Caco-2 (cell line): ENCODE data around the gene LRRC7. TPM values are rescaled to one million over a fixed set of nuclear protein-coding genes. Genes with fewer than 3 reads are reported as not detected.

Experiments used
- BruUV-seq: library from RNA; stranded (reverse); fragments of 400-500 nt; replicated peaks from 2 replicates; lab custom pipeline; 2021; lab: Mats Ljungman, UMichigan
- CTCF ChIA-PET: fragments of 300-600 bp; sonication (Branson Sonifier 250); formaldehyde crosslinking; loops from one replicate; lab custom pipeline; 2022; ENCODE audit warnings: antibody characterized with exemption; lab: Charles Lee
- POLR2A ChIA-PET: fragments of 300-600 bp; sonication (Branson Sonifier 250); formaldehyde crosslinking; loops from one replicate; lab custom pipeline; 2022; ENCODE audit warnings: antibody characterized with exemption; lab: Charles Lee
- DNase-seq, 2 experiments: peaks; one replicate each; pipeline versions ENCODE4 v3.0.0 to v3.0.0-alpha.2; 2020 to 2022
- H3K27me3 ChIP-seq: replicated peaks from 2 replicates; pipeline ENCODE4 v1.6.0; 2011; ENCODE audit warnings: low read length; ENCODE audit not compliant: control insufficient read depth, insufficient read depth
- H3K36me3 ChIP-seq: 2 replicates; pipeline ENCODE4 v1.5.1; 2011; ENCODE audit warnings: low read length; ENCODE audit not compliant: control insufficient read depth, insufficient read depth
- H3K4me1 ChIP-seq: fragments of 250-450 bp; sonication (Bioruptor Pico); 2 replicates; pipeline ENCODE4 v1.5.1; 2020; ENCODE audit warnings: mild to moderate bottlenecking
- H3K4me3 ChIP-seq: 2 replicates; pipeline ENCODE4 v1.5.1; 2011; ENCODE audit warnings: low read depth, mild to moderate bottlenecking, control low read depth, low read length
- H3K9me3 ChIP-seq: fragments of 250-450 bp; sonication (Bioruptor Pico); 2 replicates; pipeline ENCODE4 v1.5.1; 2020; ENCODE audit warnings: mild to moderate bottlenecking, moderate library complexity
- H3K27ac Mint-ChIP-seq: one replicate; pipeline ENCODE4 v1.8.0; 2022; ENCODE audit warnings: mixed read lengths; ENCODE audit not compliant: unreplicated experiment
- H3K27me3 Mint-ChIP-seq: one replicate; pipeline ENCODE4 v1.8.0; 2022; ENCODE audit warnings: mixed read lengths; ENCODE audit not compliant: insufficient read depth, unreplicated experiment
- H3K36me3 Mint-ChIP-seq: one replicate; pipeline ENCODE4 v1.8.0; 2022; ENCODE audit warnings: mild to moderate bottlenecking, mixed read lengths; ENCODE audit not compliant: insufficient read depth, unreplicated experiment
- H3K4me1 Mint-ChIP-seq: one replicate; pipeline ENCODE4 v1.8.0; 2022; ENCODE audit warnings: low read depth, mixed read lengths; ENCODE audit not compliant: unreplicated experiment
- H3K4me3 Mint-ChIP-seq: one replicate; pipeline ENCODE4 v1.8.0; 2022; ENCODE audit warnings: mild to moderate bottlenecking, moderate library complexity, mixed read lengths; ENCODE audit not compliant: unreplicated experiment
- H3K9me3 Mint-ChIP-seq: one replicate; pipeline ENCODE4 v1.8.0; 2022; ENCODE audit warnings: mixed read lengths; ENCODE audit not compliant: unreplicated experiment
- intact Hi-C: fragments of 100-400 bp; cut with micrococcal nuclease; formaldehyde crosslinking; loops from one replicate; pipeline ENCODE4 v1.10.0; 2022; ENCODE audit not compliant: unreplicated experiment
- total RNA-seq: library from RNA; stranded (reverse); gene quantifications from 2 replicates; pipeline ENCODE4 v1.2.3, GENCODE V29; 2022
- TF ChIP-seq, protein P1 (sequence below), 2 experiments: fragments of 200-600 bp in 1 of 2; IDR thresholded peaks; 1 replicate in 1 of 2; 2 replicates in 1 of 2; pipeline versions ENCODE4 v1.5.1 to v1.8.0; 2011 to 2022; ENCODE audit warnings: antibody characterized with exemption in 1 of 2, control low read depth in 1 of 2, inconsistent platforms in 1 of 2, low read depth in 1 of 2, low read length in 1 of 2, mild to moderate bottlenecking in 1 of 2, moderate library complexity in 1 of 2; ENCODE audit not compliant: insufficient read depth in 1 of 2, severe bottlenecking in 1 of 2, unreplicated experiment in 1 of 2

Gene LRRC7
- total RNA-seq, 1 experiment from 2014 or later: 8.5 TPM

DNA sequence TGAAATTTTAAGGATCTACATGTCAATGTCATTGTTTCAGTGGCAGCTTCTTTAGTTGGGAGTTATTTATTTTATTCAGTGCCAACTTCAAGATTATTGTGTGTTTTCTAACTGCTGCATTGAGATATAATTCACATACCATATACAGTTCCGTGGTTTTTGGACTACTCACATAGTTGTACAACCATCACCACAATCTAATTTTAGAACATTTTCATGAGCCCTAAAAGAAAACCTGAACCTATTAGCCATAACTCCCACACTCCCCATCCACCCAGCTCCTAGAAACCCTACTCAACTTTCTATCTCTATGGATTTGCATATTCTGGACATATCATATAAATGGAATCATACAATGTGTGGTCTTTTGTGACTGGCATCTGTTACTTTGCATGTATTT lies 417.7 kb downstream of the LRRC7 start:
- DNase-seq: no peak
- Histone ChIP-seq H3K4me3 (no peak overlapping the region), H3K27me3 (no peaks in the 10 kb centered on the region), H3K4me1 (no peaks in the 10 kb centered on the region), H3K9me3 (no peaks in the 10 kb centered on the region), H3K36me3 (no peaks in the 10 kb centered on the region)
- no peaks in the 10 kb centered on the region for H3K4me1 Mint-ChIP-seq
- no peaks in the 10 kb centered on the region for H3K27me3 Mint-ChIP-seq
- H3K36me3 Mint-ChIP-seq: no peaks in the 10 kb centered on the region
- TF ChIP-seq, protein P1, sequence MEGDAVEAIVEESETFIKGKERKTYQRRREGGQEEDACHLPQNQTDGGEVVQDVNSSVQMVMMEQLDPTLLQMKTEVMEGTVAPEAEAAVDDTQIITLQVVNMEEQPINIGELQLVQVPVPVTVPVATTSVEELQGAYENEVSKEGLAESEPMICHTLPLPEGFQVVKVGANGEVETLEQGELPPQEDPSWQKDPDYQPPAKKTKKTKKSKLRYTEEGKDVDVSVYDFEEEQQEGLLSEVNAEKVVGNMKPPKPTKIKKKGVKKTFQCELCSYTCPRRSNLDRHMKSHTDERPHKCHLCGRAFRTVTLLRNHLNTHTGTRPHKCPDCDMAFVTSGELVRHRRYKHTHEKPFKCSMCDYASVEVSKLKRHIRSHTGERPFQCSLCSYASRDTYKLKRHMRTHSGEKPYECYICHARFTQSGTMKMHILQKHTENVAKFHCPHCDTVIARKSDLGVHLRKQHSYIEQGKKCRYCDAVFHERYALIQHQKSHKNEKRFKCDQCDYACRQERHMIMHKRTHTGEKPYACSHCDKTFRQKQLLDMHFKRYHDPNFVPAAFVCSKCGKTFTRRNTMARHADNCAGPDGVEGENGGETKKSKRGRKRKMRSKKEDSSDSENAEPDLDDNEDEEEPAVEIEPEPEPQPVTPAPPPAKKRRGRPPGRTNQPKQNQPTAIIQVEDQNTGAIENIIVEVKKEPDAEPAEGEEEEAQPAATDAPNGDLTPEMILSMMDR (IDR thresholded peaks at IDR 0.05; ENCODE audit: insufficient read depth in 1 of 2, low read depth in 1 of 2, low read length in 1 of 2, severe bottlenecking in 1 of 2, unreplicated experiment in 1 of 2): no peak
- H3K27ac Mint-ChIP-seq: no peak overlapping the region
- CTCF ChIA-PET: no interaction called here
- intact Hi-C loops: no loop called here
- POLR2A ChIA-PET: no interaction called here
- no TSS peak for BruUV-seq
- no peaks in the 10 kb centered on the region for H3K9me3 Mint-ChIP-seq
- no peak overlapping the region for H3K4me3 Mint-ChIP-seq

DNA sequence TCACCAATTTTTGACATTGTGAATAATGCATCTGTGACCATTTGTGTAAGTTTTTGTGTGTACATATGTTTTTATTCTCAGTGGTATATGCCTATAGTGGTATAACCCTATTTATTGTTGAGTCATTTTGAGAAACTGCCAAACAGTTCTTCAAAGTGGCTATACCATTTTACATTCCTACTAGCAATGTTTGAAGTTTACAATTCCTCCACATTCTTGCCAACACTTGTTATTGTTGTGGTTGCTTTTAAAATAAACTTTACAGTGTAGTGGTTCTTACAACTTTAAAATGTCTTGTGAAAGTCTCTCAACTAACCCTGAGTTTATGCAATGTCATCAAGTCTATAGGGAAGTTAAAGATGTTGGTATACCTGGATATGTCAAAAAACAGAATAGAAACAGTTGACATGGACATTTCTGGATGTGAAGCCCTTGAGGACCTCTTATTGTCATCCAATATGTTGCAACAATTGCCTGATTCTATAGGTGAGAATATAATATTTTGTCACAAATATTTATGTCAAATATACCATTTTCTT lies 418.2 kb downstream of the LRRC7 start:
- no peak for DNase-seq
- CTCF ChIA-PET: no interaction called here
- no peaks in the 10 kb centered on the region for H3K4me1 ChIP-seq
- BruUV-seq: no TSS peak
- POLR2A ChIA-PET: no interaction called here
- no peaks in the 10 kb centered on the region for H3K27me3 Mint-ChIP-seq
- TF ChIP-seq, protein P1 (IDR thresholded peaks at IDR 0.05; ENCODE audit: insufficient read depth in 1 of 2, low read depth in 1 of 2, low read length in 1 of 2, severe bottlenecking in 1 of 2, unreplicated experiment in 1 of 2): no peak
- H3K27me3 ChIP-seq: no peaks in the 10 kb centered on the region
- H3K4me3 ChIP-seq: no peak overlapping the region
- H3K4me1 Mint-ChIP-seq: no peaks in the 10 kb centered on the region
- H3K4me3 Mint-ChIP-seq: no peak overlapping the region
- intact Hi-C loops: no loop called here
- no peaks in the 10 kb centered on the region for H3K36me3 ChIP-seq
- H3K27ac Mint-ChIP-seq: no peak overlapping the region
- H3K9me3 ChIP-seq: no peaks in the 10 kb centered on the region
- H3K9me3 Mint-ChIP-seq: no peaks in the 10 kb centered on the region
- no peaks in the 10 kb centered on the region for H3K36me3 Mint-ChIP-seq

DNA sequence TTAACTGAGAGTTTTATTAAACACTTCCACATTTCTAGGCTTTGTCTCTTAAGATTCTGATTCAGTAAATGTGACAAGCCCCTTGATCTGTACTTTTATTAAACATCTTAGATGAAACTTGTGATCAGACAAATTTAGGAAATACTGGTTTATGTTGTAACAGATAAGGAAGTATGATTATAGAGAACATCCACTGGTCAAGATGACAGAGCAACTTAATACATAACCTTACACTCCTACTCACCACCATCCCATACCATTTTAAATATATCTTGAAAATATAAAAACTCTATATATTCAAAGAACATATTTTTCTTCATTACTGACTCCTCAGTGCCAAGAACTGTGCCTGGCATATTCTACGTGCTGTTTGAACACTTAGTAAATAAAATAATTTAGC lies 420.2 kb downstream of the LRRC7 start:
- H3K27me3 Mint-ChIP-seq: no peaks in the 10 kb centered on the region
- no peaks in the 10 kb centered on the region for H3K36me3 ChIP-seq
- BruUV-seq: no TSS peak
- no peaks in the 10 kb centered on the region for H3K36me3 Mint-ChIP-seq
- no peaks in the 10 kb centered on the region for H3K9me3 Mint-ChIP-seq
- ChIA-PET CTCF (no interaction called here), POLR2A (no interaction called here)
- H3K9me3 ChIP-seq: no peaks in the 10 kb centered on the region
- H3K4me3 ChIP-seq: no peak overlapping the region
- DNase-seq: no peak
- no peaks in the 10 kb centered on the region for H3K4me1 ChIP-seq
- TF ChIP-seq, protein P1 (IDR thresholded peaks at IDR 0.05; ENCODE audit: insufficient read depth in 1 of 2, low read depth in 1 of 2, low read length in 1 of 2, severe bottlenecking in 1 of 2, unreplicated experiment in 1 of 2): no peak
- H3K4me3 Mint-ChIP-seq: no peak overlapping the region
- intact Hi-C loops: no loop called here
- H3K27me3 ChIP-seq: no peaks in the 10 kb centered on the region
- no peak overlapping the region for H3K27ac Mint-ChIP-seq
- H3K4me1 Mint-ChIP-seq: no peaks in the 10 kb centered on the region
